Measurements from ENCODE around the gene NEK11.

NEK11 gene

GRCh38 chr3:131143802-131144201 is 117.1 kb downstream of the NEK11 start:
- no peak for DNase-seq

DNA sequence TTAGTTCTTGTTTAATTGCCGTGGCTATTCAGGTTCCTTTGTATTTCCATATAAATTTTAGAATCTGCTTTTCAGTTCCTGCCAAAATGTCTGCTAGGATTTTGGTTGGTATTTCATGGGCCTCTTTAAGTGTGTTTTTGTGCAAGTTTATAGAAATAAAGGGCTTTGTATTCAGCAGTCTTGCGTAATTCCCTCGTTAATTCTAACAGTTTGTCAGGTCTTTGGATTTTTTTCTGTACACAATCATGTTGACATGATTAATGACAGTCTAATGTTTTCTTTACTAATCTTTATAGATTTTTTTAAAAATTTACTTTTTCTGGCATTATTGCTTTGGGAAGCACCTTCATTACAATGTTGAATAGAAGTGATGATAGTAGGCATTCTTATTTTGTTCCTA is 120.9 kb downstream of the NEK11 start:
- DNase-seq: no peak

GRCh38 chr3:131158434-131158833 is 131.8 kb downstream of the NEK11 start:
- no peak for DNase-seq

DNA sequence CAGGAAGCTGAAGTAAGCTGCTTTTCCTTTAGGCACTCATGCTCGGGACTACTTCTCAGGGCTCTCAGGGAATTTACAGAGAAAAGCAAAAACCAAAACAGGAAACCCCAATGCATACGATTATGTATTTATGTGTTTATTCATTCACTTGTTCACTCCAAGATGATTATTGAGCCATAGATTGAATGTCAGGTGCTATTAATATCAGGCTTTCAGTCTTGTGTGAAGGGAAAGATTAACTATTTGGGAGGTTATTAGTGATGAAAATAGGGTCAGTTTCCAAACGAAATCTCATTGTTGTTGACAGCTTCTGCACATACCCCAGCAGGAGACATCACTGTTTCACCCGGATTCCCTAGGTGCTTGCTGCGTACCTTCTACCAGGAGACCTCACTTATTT is 135.8 kb downstream of the NEK11 start:
- no peak for DNase-seq

GRCh38 chr3:131167867-131168266 is 141.2 kb downstream of the NEK11 start:
- no peak for DNase-seq

DNA sequence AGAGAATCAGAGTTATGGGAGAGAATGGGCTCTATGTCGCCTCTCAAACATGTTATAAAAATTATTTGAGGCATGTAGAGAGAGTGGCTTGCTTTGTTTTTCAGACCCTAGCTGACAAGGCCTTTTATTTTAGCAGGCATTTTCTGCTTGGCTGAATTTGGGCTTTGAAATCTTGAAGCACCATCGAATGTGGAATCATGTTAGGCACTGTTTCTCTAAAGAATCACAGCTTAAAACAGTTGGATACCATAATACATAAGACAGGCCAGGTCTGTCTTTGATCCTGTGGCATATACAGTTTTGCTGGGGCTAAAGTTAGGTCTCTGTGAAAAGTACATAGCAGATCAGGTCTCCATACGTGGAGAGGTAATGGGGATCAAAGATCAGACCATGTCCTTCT is 142.7 kb downstream of the NEK11 start:
- no peak for DNase-seq

DNA sequence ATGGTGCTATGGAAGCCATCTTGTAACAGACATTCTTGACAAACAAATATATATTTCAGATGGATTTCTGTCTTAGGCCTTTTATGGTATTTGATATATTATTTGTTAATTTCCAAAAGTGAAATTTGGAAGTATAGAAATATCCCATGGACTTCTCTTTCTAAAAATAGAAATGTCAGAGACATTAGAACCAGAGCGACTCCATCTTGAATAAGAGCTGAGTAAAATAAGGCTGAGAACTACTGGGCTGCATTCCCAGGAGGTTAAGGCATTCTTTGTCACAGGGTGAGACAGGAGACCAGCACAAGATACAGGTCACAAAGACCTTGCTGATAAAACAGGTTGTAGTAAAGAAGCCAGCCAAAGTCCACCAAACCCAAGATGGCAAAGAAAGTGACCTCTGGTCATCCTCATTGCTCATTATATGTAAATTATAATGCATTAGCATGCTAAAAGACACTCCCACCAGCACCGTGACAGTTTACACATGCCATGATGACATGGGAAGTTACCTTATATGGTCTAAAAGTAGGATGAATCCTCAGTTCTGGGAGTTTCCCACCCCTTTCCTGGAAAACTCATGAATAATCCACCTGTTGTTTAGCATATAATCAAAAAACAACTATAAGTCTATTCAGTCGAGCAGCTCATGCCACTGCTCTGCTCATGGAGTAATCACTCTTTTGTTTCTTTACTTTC is 146.0 kb downstream of the NEK11 start:
- no peak for DNase-seq

DNA sequence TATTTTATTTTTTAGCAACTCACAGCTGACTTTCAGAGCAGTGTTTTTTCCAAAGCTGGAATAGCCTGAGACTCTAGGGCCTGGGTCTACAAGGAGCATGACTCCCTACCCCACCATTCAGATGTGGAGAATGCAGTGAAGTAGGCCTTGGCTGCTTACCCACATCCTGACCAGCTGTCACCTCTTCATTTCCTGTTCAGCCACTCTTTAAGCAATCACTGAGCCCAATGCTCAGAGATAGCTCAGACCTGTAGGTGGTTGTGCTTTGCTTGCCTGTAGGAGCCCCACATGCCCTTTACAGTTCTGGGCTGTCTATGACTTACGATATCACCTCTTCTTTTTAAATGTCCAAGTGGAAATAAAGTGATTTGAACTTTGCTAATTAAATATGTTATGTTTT is 148.1 kb downstream of the NEK11 start:
- DNase-seq: no peak

GRCh38 chr3:131178710-131179375 is 152.2 kb downstream of the NEK11 start:
- no peak for DNase-seq

GRCh38 chr3:131192701-131193100 is 166.0 kb downstream of the NEK11 start:
- DNase-seq: no peak

DNA sequence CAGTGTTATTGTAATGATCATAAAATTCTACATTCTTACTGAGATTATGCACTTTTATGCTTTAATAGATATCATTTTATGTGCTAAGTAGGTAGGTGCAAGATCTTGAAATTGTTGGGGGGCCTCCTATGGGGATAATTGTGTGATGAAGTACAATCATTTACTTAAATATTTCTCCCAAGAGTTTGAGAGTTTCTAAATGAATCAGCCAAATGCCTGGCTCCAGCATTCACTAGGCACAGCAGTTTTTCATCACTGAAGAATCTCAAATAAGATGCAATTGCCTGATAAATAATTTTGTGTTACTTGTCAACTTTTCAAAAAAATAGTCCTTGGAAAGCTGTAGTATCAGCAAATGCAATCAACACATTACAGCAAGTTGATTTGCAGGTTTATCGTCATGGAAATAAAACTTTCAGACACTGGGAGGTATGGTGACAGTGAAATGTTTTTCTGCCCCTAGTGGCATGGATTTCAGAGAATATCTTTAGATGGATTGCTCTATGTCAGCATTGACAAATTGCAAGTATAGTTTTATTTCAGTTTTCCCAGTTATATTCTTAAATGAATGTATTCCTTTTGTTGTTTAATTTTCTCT is 167.1 kb downstream of the NEK11 start:
- DNase-seq: no peak

- DNase-seq: no peak
These were observed 168.1 kb downstream of the NEK11 start for GRCh38 chr3:131194816-131195215.

GRCh38 chr3:131200636-131201199 is 174.0 kb downstream of the NEK11 start:
- no peak for DNase-seq

GRCh38 chr3:131216330-131216729 is 189.7 kb downstream of the NEK11 start:
- no peak for DNase-seq

- no peak for DNase-seq
These were observed 190.1 kb downstream of the NEK11 start for GRCh38 chr3:131216801-131217200.

- DNase-seq: no peak
These were observed 190.6 kb downstream of the NEK11 start for GRCh38 chr3:131217296-131217741.

DNA sequence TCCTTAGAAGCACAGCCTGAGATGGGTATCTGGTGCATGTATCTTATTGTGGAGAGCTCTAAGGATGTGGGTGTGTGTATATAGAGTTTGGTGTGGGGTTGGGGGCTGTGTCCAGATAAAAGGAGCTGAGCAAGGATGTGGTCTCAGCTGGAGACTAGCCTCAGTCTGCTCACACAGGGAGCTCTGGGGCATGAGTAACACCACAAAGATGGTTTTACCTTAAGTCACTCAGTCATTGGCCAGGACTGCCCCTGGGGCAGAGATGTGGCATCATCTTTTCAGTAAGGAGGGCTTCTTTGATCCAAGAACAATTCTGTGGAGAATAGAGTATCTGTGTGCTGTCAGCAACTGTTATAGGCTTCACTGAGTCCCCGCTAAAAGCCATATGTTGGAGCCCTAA is 191.5 kb downstream of the NEK11 start:
- no peak for DNase-seq

- DNase-seq: no peak
These were observed 195.1 kb downstream of the NEK11 start for GRCh38 chr3:131221731-131222130.

DNA sequence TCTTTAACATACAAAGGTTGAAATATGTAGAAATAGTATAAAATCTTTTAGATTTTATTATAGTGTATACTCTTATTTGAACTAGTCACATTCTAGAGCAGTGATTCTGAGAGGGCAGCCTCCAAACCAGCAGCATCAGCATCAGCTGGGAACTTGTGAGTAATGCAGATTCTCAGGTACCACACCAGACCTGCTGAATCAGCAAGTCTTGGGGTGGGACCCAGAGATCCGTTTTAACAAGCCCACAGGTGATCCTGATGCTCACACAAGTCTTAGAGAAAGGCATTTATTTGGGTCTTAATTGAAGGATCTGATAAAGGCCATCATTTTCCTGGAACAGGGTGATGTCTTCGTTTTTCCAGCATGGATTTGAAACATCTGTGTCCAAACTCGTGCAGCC is 195.9 kb downstream of the NEK11 start:
- no peak for DNase-seq

- no peak for DNase-seq
These were observed 197.0 kb downstream of the NEK11 start for GRCh38 chr3:131223373-131224289.

DNA sequence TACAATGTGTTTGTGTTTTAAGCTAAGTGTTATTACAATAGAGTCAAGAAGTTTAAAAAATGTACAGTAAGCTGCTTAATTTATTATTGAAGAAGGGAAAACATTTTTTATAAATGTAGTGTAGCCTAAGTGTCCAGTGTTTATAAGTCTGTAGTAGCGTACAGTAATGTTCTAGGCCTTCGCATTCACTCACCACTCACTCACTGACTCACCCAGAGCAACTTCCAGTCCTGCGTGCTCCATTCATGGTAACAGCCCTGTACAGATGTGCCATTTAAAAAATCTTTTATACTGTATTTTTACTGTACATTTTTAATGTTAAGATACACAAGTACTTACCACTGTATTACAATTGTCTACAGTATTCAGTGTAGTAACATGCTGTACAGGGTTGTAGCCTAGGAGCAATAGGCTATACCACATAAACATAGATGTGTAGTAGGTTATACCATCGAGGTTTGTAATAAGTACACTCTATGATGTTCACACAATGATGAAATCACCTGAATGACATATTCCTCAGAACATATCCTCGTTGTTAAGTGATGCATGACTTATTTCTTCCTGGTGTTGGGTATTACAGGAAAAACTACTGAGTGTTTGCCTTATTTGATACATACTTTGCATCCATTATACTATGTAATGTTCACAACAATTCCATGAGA is 198.3 kb downstream of the NEK11 start:
- no peak for DNase-seq

DNA sequence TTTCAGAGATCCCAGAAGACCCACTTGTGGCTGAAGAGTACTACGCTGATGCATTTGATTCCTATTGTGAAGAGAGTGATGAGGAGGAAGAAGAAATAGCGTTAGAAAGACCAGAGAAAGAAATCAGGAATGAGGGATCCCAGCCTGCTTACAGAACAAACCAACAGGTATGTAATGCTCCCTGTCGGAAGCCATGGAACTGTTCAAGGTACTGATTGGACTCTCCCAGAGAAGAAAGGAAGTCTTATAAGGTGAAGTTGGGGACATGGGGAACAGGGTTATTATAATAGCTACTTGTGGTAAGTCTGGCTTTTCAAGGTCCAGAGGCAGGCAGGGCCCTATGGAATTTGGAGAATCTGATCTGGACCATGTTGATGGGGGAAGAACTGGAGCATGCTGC is 201.8 kb downstream of the NEK11 start:
- no peak for DNase-seq

Data from hippocampal formation (tissue), 2 donors.